ENCODE measurements around the gene GJA10.

GJA10 gene

DNA sequence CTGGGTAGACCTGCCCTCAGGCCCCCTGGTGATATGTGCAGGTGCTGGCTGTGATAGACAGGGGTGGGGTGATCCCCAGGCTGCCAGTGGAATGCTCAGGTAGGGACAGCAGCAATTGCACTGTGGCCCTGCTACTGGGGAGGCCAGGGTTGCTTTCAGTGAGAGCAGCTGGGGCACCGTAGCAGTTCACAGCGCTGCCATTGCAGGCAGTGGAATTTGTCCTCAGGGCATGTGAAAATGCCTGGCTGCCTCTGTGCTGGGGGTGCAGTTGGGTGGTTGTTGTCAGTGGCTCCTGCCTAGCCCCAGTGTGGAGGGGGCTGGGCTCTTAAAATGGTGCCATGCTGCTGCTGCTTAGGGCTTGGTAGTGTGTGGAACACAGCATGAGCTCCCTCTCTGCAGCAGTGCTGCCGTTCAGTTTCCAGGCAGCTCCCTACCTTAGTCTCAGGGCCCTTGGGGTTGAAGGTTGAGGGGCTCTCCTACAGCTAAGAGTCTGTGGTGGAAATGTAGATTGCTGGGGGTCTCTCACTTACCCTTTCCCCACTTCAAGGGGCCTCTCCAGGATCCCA lies 23.6 kb downstream of the GJA10 start:
- no peak for DNase-seq

- DNase-seq = no peak
Measured at GRCh38 chr6:89921197-89921596, 26.9 kb downstream of the GJA10 start.

DNA sequence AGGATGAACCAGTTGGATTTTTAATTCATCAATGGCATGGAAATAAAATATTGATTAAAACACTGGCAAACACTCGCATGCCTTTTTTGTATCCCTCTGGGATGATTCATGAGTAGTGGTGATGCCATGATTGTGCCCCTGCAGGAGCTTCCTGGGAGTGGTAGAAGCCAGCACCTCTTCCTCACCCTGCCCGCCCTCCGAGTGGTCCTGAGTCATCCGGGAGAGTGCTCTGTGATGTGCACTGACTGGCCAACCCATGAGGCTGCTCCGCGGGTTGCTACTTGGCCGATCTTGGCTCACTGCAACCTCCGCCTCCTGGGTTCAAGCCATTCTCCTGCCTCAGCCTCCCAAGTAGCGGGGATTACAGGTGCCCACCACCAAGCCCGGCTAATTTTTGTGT lies 27.4 kb downstream of the GJA10 start:
- no peak for DNase-seq

DNA sequence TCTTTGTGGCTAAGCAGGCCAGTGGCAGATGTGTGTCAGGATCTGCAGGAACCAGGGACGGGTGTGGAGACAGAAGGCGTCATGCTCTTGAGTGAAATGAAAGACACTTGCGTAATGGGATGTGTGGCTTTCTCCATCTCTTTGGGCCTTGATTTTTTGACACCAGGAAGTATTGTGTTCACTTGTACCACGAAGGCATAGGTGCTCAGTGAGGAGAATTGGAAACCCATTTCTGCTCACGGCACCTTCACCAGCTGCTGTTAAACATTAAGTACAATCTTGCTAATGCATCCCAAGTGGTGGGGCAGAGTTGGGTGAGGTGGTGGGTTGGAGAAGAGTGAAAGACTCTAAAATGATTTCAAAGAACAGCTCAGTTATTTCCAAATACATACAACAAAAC lies 30.0 kb downstream of the GJA10 start:
- DNase-seq = no peak

DNA sequence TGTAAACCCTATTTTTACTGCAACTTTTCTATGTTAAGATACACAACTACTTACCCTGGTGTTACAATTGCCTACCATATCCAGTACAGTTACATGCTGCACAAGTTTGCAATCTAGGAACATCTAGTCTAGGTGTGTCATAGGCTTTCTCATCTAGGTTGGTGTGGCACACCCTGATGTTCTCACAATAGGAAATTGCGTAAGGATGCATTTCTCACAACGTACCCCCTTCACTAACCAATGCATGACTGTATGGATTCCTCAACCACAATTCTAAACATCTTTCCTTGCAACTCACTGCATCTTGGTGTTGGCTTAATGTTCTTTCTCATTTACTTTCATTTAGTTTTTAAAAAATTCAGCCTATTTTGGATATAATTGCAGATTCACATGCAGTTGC lies 31.6 kb downstream of the GJA10 start:
- DNase-seq = no peak

- DNase-seq = no peak
Measured at GRCh38 chr6:89927264-89927663, 33.0 kb downstream of the GJA10 start.

GRCh38 chr6:89927791-89928550 lies 33.7 kb downstream of the GJA10 start:
- no peak for DNase-seq

- DNase-seq = no peak
Measured at GRCh38 chr6:89928604-89929003, 34.3 kb downstream of the GJA10 start.

DNA sequence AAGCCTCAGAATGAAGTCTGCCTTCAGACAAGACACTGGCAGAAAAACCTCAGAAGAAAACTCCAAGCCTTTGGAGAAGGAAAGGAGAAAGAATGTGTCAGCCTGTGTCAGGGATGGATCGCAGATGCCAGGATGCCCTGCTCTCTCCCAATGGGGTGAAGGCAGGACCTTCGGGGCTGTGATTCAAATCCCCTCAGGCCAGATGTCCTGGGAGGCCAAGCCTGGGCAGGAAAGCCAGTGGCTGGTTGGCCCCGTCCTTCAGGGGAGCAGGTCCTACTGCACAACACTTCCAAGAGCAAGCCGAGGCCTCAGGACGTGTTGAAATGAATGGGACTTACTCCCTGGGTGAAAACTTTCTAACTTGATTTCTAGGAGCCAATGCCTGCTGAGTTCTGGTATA lies 36.5 kb downstream of the GJA10 start:
- no peak for DNase-seq

DNA sequence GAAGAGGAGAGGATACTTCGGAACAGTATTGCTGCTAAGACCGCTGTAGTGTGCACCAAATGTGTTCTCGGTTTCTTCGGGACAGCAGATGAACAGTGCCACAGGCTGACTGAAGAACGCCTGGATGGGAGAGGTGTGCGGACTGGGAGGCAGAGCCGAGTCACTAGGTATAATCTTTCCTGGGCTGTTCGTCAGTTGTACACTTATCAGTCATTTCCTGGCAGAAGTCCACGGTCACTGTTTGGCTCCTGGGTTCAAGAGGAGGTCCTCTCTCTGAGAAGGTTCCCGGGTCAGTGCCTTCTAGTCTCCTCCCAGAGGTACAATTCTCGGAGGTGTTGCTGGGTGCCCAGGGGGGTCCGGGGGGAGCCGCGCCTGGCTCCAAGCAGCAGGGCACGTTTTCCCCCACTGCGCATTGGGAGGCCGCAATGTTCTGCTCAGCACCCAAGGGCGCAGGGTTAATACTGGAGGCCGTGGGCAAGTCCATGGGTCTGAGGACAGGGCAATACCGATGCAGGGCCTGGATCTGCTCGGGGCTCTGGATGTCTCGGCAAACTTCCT lies 38.1 kb downstream of the GJA10 start:
- DNase-seq = no peak

GRCh38 chr6:89934685-89935366 lies 40.6 kb downstream of the GJA10 start:
- no peak for DNase-seq

DNA sequence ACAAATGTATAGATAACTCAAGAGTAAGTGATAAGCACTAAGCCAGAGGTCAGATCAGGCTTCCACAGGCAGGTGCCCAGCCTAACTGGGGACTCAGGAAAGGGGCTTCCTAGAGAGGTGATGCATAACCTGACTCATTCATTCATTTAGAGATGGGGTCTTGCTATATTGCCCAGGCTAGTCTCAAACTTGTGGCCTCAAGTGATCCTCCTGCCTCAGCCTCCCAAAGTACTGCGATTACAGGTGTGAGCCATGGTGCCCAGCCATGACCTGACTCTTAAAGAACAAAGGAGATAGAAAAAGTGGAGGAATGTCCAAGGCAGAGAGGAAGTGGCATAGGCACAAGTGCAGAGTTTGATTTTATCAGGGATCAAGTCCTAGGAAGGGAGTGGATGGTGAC lies 41.9 kb downstream of the GJA10 start:
- DNase-seq = no peak

DNA sequence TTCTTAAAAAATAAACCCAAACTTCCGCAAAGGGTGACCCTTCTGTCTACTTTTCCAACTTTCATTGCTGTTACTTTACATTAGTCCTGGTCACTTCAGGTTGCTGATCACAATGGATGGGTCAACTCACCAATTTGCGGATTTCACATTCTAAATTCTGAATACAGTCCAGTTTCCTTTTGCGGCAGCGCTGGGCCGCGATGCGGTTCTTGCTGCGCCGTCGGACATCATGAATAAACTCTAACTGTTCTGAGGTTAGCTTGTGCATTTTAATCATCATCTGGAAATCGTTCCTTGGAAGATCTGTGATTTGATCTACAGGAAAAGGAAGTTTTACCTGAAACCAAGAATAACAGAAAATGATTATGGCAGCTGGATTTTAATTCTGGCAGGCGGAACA lies 43.7 kb downstream of the GJA10 start:
- no peak for DNase-seq

GRCh38 chr6:89939144-89939543 lies 44.9 kb downstream of the GJA10 start:
- DNase-seq = no peak

- DNase-seq = peak in 13 of 14 donors; percentile 13 to 81 (median 46)
Measured at GRCh38 chr6:89940225-89941027, 46.2 kb downstream of the GJA10 start.

- DNase-seq = peak in 12 of 14 donors; percentile 23 to 77 (median 62)
Measured at GRCh38 chr6:89941031-89941762, 46.9 kb downstream of the GJA10 start.

GRCh38 chr6:89941763-89942497 lies 47.7 kb downstream of the GJA10 start:
- peak in 1 of 14 donors; percentile 54 for DNase-seq

DNA sequence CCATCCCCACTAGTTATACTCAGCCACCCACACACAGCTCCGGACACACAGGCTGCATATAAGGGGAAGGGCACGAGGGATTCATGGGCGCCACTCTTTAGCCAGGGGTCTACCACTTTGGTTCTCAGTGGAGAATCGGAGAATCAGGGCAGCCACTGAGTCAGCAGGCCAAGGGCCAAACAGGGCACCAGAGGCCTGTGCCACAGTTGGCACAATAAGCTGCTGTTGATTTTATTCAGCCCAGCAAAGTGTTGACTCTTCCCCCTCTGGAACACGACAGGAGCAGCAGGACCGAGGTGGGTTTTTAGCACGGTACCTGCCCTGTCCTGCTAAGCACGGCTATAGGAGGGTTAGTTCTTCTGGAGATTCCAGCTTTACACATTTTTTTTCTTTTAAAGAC lies 48.3 kb downstream of the GJA10 start:
- no peak for DNase-seq

DNA sequence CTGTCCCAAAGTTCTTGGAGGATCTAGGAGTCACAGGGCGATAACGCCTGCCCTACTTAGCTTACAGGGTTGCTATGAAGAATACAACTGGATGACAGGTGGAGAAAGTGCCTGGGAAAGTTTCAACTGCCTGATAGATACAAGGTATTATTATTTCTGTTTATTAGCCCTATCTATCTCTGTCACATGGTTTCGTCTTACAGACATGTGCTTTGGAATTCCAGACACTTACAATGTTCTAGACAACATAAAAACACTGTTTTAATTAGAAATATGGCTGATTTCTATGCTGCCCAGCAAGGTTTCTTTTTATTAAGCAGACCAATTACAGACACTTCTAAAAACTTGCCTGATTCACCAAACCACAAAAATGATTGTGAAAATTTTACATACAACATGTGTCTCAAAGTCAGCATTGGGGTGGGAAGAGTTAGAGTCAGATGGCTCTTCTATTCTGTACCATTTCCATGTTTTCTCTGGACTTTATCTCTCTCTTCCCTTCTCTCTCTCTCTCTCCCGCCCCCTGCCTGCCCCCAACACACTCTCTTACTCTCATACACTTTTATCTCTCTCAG lies 50.0 kb downstream of the GJA10 start:
- DNase-seq = no peak

DNA sequence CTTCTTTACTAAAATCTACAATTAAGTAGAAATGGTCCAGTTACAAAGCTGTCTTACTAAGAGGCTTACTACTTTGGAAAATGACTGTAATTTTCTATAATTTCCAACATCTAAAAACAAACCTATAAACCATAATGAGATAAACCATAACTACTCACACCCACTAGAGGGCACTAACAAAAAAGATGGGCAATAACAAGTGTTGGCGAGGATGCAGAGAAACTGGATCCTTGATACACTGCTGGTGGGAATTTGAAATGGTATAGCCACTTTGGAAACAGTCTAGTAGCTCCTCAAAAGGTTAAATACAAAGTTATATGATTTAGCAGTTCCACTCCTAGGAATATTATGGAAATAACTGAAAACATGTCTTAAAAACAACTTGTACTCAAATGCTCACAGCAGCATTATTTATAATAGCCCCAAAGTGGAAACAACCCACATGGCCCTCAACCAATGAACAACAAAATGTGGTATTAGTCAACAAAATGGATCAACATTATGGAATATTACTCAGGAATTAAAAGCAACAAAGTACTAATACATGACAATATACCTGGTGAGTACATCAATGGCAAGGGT lies 50.6 kb downstream of the GJA10 start:
- no peak for DNase-seq
